OCI-LY1 (cell line): ENCODE data around the gene GRID2IP.

Experiments used
- CTCF ChIP-seq: fragments of 200-600 bp; sonication (generic), shearing (Covaris generic); IDR thresholded peaks from 2 replicates; pipeline ENCODE4 v1.5.1; 2017; ENCODE audit warnings: mild to moderate bottlenecking, antibody characterized with exemption, low read length, moderate library complexity, mixed read lengths
- EZH2 ChIP-seq: fragments of 200-600 bp; sonication (generic), shearing (Covaris generic); IDR thresholded peaks from 2 replicates; pipeline ENCODE4 v1.8.0; 2017; ENCODE audit warnings: borderline replicate concordance, mixed run types, mild to moderate bottlenecking, antibody characterized with exemption, low read length, moderate library complexity, mixed read lengths

GRCh38 chr7:6504996-6505395 lies 46.3 kb downstream of the GRID2IP start:
- TF ChIP-seq CTCF (no peak), EZH2 (no peak)
